ENCODE results near the gene DGKA.

The DGKA gene

DNA sequence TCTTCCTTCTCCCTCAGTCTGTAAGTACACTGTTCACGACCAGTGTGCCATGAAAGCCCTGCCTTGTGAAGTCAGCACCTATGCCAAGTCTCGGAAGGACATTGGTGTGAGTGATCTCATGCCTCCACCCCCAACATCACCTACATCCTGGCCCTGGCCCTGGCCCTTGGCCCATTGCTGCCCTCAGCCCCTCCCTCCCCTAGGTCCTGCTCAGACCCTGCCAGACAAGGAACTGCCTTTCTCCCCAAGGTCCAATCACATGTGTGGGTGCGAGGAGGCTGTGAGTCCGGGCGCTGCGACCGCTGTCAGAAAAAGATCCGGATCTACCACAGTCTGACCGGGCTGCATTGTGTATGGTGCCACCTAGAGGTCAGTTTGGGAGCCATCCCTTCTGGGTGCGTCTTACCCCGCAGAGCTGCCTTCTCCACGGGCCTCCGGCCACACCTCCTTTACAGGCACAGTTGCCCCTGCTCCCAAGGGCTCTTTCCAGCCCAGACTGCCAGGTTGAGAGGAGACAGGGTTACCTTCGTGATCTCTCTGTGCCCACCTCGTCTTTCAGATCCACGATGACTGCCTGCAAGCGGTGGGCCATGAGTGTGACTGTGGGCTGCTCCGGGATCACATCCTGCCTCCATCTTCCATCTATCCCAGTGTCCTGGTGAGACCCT is 9.2 kb downstream of the DGKA start (continued):
- TF ChIP-seq, protein P1, sequence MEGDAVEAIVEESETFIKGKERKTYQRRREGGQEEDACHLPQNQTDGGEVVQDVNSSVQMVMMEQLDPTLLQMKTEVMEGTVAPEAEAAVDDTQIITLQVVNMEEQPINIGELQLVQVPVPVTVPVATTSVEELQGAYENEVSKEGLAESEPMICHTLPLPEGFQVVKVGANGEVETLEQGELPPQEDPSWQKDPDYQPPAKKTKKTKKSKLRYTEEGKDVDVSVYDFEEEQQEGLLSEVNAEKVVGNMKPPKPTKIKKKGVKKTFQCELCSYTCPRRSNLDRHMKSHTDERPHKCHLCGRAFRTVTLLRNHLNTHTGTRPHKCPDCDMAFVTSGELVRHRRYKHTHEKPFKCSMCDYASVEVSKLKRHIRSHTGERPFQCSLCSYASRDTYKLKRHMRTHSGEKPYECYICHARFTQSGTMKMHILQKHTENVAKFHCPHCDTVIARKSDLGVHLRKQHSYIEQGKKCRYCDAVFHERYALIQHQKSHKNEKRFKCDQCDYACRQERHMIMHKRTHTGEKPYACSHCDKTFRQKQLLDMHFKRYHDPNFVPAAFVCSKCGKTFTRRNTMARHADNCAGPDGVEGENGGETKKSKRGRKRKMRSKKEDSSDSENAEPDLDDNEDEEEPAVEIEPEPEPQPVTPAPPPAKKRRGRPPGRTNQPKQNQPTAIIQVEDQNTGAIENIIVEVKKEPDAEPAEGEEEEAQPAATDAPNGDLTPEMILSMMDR (tag by site-specific recombination; IDR thresholded peaks at IDR 0.05), result peak; percentile 91
- TF ChIP-seq ZNF274 (IDR thresholded peaks at IDR 0.05; ENCODE audit: low read length), result no peak
- TF ChIP-seq ZNF274 (tag by site-specific recombination; IDR thresholded peaks at IDR 0.05; ENCODE audit: borderline replicate concordance), result no peak
- 0 out of 2 replicates have a peak, but pooled peaks have one; percentile 25 for TF ChIP-seq ZNF335 (tag by site-specific recombination; conservative IDR thresholded peaks at IDR 0.05)
- peak; percentile 67 for TF ChIP-seq ZNF501 (tag by site-specific recombination; IDR thresholded peaks at IDR 0.05)
- TF ChIP-seq, protein P2, sequence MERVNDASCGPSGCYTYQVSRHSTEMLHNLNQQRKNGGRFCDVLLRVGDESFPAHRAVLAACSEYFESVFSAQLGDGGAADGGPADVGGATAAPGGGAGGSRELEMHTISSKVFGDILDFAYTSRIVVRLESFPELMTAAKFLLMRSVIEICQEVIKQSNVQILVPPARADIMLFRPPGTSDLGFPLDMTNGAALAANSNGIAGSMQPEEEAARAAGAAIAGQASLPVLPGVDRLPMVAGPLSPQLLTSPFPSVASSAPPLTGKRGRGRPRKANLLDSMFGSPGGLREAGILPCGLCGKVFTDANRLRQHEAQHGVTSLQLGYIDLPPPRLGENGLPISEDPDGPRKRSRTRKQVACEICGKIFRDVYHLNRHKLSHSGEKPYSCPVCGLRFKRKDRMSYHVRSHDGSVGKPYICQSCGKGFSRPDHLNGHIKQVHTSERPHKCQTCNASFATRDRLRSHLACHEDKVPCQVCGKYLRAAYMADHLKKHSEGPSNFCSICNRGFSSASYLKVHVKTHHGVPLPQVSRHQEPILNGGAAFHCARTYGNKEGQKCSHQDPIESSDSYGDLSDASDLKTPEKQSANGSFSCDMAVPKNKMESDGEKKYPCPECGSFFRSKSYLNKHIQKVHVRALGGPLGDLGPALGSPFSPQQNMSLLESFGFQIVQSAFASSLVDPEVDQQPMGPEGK (tag by site-specific recombination; IDR thresholded peaks at IDR 0.05), result peak; percentile 45; the same call in 1 of the 2 replicates
- TF ChIP-seq ZNF837 (tag by site-specific recombination; IDR thresholded peaks at IDR 0.05), result no peak
- peak; percentile 43; the same call in 1 of the 2 replicates for TF ChIP-seq KLF8 (tag by site-specific recombination; IDR thresholded peaks at IDR 0.05)
- 0 out of 2 replicates have a peak, but pooled peaks have one; percentile 17 for TF ChIP-seq GLIS2 (tag by site-specific recombination; IDR thresholded peaks at IDR 0.05)
- TF ChIP-seq EGR2 (tag by site-specific recombination; IDR thresholded peaks at IDR 0.05; ENCODE audit: low read depth), result peak; percentile 43
- peak; percentile 87 for TF ChIP-seq KLF9 (tag by site-specific recombination; IDR thresholded peaks at IDR 0.05; ENCODE audit: low read depth)
- TF ChIP-seq ZNF423 (tag by site-specific recombination; IDR thresholded peaks at IDR 0.05), result 0 out of 2 replicates have a peak, but pooled peaks have one; percentile 13
- TF ChIP-seq, protein P3, sequence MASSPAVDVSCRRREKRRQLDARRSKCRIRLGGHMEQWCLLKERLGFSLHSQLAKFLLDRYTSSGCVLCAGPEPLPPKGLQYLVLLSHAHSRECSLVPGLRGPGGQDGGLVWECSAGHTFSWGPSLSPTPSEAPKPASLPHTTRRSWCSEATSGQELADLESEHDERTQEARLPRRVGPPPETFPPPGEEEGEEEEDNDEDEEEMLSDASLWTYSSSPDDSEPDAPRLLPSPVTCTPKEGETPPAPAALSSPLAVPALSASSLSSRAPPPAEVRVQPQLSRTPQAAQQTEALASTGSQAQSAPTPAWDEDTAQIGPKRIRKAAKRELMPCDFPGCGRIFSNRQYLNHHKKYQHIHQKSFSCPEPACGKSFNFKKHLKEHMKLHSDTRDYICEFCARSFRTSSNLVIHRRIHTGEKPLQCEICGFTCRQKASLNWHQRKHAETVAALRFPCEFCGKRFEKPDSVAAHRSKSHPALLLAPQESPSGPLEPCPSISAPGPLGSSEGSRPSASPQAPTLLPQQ (tag by site-specific recombination; IDR thresholded peaks at IDR 0.05), result peak; percentile 57; the same call in 1 of the 2 replicates
- TF ChIP-seq HOXA7 (CRISPR knock-in tag; IDR thresholded peaks at IDR 0.05; ENCODE audit: borderline replicate concordance), result no peak
- TF ChIP-seq SP2 (tag by site-specific recombination; IDR thresholded peaks at IDR 0.05), result peak; percentile 44; the same call in 1 of the 2 replicates
- TF ChIP-seq, protein P4, sequence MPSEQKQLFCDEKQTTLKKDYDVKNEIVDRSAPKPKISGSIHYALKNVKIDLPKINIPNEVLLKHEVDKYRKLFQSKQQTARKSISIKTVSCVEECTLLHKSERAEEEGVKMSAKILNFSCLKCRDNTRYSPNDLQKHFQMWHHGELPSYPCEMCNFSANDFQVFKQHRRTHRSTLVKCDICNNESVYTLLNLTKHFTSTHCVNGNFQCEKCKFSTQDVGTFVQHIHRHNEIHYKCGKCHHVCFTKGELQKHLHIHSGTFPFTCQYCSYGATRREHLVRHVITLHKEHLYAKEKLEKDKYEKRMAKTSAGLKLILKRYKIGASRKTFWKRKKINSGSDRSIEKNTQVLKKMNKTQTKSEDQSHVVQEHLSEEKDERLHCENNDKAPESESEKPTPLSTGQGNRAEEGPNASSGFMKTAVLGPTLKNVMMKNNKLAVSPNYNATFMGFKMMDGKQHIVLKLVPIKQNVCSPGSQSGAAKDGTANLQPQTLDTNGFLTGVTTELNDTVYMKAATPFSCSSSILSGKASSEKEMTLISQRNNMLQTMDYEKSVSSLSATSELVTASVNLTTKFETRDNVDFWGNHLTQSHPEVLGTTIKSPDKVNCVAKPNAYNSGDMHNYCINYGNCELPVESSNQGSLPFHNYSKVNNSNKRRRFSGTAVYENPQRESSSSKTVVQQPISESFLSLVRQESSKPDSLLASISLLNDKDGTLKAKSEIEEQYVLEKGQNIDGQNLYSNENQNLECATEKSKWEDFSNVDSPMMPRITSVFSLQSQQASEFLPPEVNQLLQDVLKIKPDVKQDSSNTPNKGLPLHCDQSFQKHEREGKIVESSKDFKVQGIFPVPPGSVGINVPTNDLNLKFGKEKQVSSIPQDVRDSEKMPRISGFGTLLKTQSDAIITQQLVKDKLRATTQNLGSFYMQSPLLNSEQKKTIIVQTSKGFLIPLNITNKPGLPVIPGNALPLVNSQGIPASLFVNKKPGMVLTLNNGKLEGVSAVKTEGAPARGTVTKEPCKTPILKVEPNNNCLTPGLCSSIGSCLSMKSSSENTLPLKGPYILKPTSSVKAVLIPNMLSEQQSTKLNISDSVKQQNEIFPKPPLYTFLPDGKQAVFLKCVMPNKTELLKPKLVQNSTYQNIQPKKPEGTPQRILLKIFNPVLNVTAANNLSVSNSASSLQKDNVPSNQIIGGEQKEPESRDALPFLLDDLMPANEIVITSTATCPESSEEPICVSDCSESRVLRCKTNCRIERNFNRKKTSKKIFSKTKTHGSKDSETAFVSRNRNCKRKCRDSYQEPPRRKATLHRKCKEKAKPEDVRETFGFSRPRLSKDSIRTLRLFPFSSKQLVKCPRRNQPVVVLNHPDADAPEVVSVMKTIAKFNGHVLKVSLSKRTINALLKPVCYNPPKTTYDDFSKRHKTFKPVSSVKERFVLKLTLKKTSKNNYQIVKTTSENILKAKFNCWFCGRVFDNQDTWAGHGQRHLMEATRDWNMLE (tag by site-specific recombination; conservative IDR thresholded peaks at IDR 0.05; ENCODE audit: low read depth), result no peak
- peak; percentile 80 for TF ChIP-seq ZNF654 (tag by site-specific recombination; IDR thresholded peaks at IDR 0.05; ENCODE audit: low read depth)
- TF ChIP-seq SP7 (tag by site-specific recombination; IDR thresholded peaks at IDR 0.05), result peak; percentile 67; the same call in 1 of the 2 replicates
- TF ChIP-seq ZFHX2 (tag by site-specific recombination; conservative IDR thresholded peaks at IDR 0.05), result peak; percentile 69
- peak; percentile 80 for TF ChIP-seq ZBTB17 (tag by site-specific recombination; IDR thresholded peaks at IDR 0.05)
- no peak for TF ChIP-seq ZNF830 (tag by site-specific recombination; IDR thresholded peaks at IDR 0.05; ENCODE audit: low read depth)
- TF ChIP-seq ZNF596 (tag by site-specific recombination; IDR thresholded peaks at IDR 0.05), result no peak
- TF ChIP-seq, protein P5, sequence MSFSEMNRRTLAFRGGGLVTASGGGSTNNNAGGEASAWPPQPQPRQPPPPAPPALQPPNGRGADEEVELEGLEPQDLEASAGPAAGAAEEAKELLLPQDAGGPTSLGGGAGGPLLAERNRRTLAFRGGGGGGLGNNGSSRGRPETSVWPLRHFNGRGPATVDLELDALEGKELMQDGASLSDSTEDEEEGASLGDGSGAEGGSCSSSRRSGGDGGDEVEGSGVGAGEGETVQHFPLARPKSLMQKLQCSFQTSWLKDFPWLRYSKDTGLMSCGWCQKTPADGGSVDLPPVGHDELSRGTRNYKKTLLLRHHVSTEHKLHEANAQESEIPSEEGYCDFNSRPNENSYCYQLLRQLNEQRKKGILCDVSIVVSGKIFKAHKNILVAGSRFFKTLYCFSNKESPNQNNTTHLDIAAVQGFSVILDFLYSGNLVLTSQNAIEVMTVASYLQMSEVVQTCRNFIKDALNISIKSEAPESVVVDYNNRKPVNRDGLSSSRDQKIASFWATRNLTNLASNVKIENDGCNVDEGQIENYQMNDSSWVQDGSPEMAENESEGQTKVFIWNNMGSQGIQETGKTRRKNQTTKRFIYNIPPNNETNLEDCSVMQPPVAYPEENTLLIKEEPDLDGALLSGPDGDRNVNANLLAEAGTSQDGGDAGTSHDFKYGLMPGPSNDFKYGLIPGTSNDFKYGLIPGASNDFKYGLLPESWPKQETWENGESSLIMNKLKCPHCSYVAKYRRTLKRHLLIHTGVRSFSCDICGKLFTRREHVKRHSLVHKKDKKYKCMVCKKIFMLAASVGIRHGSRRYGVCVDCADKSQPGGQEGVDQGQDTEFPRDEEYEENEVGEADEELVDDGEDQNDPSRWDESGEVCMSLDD (tag by site-specific recombination; IDR thresholded peaks at IDR 0.05), result peak; percentile 61; the same call in 1 of the 2 replicates
